Measurements from ENCODE around the gene MYOZ3.

The MYOZ3 gene

DNA sequence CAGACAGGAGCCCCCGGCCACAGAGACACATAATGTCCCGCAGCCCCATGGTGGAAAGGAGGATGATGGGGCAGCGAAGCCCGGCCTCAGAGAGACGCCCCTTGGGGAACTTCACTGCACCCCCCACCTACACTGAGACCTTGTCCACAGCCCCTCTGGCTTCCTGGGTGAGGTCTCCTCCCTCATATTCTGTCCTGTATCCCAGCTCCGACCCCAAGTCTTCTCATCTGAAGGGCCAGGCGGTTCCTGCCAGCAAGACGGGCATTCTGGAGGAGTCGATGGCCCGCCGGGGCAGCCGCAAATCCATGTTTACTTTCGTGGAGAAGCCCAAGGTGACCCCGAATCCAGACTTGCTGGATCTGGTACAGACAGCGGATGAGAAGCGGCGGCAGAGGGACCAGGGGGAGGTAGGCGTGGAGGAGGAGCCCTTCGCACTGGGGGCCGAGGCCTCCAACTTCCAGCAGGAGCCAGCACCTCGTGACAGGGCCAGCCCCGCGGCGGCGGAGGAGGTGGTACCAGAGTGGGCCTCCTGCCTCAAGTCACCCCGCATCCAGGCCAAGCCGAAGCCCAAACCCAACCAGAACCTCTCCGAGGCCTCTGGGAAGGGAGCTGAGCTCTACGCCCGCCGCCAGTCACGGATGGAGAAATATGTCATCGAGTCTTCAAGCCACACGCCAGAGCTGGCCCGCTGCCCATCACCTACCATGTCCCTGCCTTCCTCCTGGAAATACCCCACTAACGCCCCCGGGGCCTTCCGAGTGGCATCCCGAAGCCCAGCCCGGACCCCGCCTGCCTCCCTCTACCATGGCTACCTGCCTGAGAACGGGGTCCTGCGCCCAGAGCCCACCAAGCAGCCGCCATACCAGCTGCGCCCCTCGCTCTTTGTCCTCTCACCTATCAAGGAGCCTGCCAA, 11.7 kb upstream of the MYOZ3 start (continued):
- TF ChIP-seq, protein P1, sequence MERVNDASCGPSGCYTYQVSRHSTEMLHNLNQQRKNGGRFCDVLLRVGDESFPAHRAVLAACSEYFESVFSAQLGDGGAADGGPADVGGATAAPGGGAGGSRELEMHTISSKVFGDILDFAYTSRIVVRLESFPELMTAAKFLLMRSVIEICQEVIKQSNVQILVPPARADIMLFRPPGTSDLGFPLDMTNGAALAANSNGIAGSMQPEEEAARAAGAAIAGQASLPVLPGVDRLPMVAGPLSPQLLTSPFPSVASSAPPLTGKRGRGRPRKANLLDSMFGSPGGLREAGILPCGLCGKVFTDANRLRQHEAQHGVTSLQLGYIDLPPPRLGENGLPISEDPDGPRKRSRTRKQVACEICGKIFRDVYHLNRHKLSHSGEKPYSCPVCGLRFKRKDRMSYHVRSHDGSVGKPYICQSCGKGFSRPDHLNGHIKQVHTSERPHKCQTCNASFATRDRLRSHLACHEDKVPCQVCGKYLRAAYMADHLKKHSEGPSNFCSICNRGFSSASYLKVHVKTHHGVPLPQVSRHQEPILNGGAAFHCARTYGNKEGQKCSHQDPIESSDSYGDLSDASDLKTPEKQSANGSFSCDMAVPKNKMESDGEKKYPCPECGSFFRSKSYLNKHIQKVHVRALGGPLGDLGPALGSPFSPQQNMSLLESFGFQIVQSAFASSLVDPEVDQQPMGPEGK (CRISPR knock-in tag; IDR thresholded peaks at IDR 0.05; ENCODE audit: borderline replicate concordance): no peak
- TF ChIP-seq ESRRG (CRISPR knock-in tag; IDR thresholded peaks at IDR 0.05): no peak
- no peak for TF ChIP-seq ZNF565 (CRISPR knock-in tag; conservative IDR thresholded peaks at IDR 0.05; ENCODE audit: low read depth)
- TF ChIP-seq ZNF70 (CRISPR knock-in tag; IDR thresholded peaks at IDR 0.05): no peak

DNA sequence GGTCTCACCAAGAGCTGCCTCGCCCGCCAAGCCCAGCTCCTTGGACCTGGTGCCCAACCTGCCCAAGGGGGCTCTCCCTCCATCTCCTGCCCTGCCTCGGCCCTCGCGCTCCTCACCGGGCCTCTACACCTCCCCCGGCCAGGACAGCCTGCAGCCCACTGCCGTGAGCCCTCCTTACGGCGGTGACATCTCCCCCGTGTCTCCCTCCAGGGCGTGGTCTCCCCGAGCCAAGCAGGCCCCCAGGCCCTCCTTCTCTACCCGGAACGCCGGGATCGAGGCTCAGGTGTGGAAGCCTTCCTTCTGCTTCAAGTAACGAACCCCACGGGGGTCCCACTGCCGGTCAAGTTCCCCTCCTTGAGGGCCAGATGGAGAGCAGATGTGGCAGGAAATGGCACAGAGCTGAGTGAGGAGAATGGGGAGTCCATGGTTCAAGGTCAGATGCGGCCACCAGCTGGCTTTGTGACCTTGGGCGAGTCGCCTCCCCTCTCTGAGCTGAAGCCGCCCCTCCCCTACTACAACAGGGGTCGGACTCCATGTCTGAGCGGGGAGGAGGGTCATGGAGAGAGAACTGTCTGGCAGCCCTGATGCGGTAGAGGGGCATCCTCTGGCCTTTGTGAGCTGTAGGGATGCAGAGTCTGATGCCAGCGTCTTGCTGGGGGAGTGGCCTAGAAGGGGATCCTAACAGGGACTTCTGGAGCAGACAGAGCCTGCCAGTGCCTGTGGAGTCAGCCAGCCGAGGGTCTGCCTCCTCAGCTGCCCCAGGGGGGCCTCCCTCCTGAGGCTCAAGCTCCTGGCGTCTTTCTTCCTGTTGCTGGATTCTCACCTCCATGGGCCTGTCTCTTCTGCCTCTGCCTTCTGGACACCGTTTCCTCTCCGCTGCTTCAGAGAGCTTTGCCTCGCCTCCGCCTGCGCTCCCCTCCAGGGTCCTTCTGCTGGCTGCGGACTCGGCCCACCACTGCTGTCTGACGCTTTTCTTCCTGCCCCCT, 10.7 kb upstream of the MYOZ3 start:
- TF ChIP-seq OSR1 (CRISPR knock-in tag; IDR thresholded peaks at IDR 0.05) (no peak), ZNF8 (CRISPR knock-in tag; IDR thresholded peaks at IDR 0.05) (no peak), RARB (CRISPR knock-in tag; IDR thresholded peaks at IDR 0.05) (no peak), PPARA (CRISPR knock-in tag; IDR thresholded peaks at IDR 0.05; ENCODE audit: borderline replicate concordance) (no peak), ZC3H10 (CRISPR knock-in tag; IDR thresholded peaks at IDR 0.05) (no peak), ZFP30 (CRISPR knock-in tag; IDR thresholded peaks at IDR 0.05) (no peak), ESRRG (CRISPR knock-in tag; IDR thresholded peaks at IDR 0.05) (no peak), BACH2 (CRISPR knock-in tag; IDR thresholded peaks at IDR 0.05; ENCODE audit: borderline replicate concordance) (no peak), CSDC2 (CRISPR knock-in tag; IDR thresholded peaks at IDR 0.05) (no peak), ARNTL (CRISPR knock-in tag; IDR thresholded peaks at IDR 0.05; ENCODE audit: borderline replicate concordance, low read depth) (no peak), ZNF70 (CRISPR knock-in tag; IDR thresholded peaks at IDR 0.05) (no peak), ZNF565 (CRISPR knock-in tag; conservative IDR thresholded peaks at IDR 0.05; ENCODE audit: low read depth) (no peak)
- TF ChIP-seq, protein P2, sequence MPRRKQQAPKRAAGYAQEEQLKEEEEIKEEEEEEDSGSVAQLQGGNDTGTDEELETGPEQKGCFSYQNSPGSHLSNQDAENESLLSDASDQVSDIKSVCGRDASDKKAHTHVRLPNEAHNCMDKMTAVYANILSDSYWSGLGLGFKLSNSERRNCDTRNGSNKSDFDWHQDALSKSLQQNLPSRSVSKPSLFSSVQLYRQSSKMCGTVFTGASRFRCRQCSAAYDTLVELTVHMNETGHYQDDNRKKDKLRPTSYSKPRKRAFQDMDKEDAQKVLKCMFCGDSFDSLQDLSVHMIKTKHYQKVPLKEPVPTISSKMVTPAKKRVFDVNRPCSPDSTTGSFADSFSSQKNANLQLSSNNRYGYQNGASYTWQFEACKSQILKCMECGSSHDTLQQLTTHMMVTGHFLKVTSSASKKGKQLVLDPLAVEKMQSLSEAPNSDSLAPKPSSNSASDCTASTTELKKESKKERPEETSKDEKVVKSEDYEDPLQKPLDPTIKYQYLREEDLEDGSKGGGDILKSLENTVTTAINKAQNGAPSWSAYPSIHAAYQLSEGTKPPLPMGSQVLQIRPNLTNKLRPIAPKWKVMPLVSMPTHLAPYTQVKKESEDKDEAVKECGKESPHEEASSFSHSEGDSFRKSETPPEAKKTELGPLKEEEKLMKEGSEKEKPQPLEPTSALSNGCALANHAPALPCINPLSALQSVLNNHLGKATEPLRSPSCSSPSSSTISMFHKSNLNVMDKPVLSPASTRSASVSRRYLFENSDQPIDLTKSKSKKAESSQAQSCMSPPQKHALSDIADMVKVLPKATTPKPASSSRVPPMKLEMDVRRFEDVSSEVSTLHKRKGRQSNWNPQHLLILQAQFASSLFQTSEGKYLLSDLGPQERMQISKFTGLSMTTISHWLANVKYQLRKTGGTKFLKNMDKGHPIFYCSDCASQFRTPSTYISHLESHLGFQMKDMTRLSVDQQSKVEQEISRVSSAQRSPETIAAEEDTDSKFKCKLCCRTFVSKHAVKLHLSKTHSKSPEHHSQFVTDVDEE (CRISPR knock-in tag; IDR thresholded peaks at IDR 0.05): no peak
- TF ChIP-seq, protein P3, sequence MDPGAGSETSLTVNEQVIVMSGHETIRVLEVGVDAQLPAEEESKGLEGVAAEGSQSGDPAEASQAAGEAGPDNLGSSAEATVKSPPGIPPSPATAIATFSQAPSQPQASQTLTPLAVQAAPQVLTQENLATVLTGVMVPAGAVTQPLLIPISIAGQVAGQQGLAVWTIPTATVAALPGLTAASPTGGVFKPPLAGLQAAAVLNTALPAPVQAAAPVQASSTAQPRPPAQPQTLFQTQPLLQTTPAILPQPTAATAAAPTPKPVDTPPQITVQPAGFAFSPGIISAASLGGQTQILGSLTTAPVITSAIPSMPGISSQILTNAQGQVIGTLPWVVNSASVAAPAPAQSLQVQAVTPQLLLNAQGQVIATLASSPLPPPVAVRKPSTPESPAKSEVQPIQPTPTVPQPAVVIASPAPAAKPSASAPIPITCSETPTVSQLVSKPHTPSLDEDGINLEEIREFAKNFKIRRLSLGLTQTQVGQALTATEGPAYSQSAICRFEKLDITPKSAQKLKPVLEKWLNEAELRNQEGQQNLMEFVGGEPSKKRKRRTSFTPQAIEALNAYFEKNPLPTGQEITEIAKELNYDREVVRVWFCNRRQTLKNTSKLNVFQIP (CRISPR knock-in tag; IDR thresholded peaks at IDR 0.05; ENCODE audit: borderline replicate concordance, low read depth): no peak
- TF ChIP-seq, protein P4, sequence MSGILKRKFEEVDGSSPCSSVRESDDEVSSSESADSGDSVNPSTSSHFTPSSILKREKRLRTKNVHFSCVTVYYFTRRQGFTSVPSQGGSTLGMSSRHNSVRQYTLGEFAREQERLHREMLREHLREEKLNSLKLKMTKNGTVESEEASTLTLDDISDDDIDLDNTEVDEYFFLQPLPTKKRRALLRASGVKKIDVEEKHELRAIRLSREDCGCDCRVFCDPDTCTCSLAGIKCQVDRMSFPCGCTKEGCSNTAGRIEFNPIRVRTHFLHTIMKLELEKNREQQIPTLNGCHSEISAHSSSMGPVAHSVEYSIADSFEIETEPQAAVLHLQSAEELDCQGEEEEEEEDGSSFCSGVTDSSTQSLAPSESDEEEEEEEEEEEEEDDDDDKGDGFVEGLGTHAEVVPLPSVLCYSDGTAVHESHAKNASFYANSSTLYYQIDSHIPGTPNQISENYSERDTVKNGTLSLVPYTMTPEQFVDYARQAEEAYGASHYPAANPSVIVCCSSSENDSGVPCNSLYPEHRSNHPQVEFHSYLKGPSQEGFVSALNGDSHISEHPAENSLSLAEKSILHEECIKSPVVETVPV (CRISPR knock-in tag; IDR thresholded peaks at IDR 0.05): no peak
- TF ChIP-seq, protein P5, sequence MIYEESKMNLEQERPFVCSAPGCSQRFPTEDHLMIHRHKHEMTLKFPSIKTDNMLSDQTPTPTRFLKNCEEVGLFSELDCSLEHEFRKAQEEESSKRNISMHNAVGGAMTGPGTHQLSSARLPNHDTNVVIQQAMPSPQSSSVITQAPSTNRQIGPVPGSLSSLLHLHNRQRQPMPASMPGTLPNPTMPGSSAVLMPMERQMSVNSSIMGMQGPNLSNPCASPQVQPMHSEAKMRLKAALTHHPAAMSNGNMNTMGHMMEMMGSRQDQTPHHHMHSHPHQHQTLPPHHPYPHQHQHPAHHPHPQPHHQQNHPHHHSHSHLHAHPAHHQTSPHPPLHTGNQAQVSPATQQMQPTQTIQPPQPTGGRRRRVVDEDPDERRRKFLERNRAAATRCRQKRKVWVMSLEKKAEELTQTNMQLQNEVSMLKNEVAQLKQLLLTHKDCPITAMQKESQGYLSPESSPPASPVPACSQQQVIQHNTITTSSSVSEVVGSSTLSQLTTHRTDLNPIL (CRISPR knock-in tag; IDR thresholded peaks at IDR 0.05; ENCODE audit: low read depth): no peak
- ATAC-seq: no peak

DNA sequence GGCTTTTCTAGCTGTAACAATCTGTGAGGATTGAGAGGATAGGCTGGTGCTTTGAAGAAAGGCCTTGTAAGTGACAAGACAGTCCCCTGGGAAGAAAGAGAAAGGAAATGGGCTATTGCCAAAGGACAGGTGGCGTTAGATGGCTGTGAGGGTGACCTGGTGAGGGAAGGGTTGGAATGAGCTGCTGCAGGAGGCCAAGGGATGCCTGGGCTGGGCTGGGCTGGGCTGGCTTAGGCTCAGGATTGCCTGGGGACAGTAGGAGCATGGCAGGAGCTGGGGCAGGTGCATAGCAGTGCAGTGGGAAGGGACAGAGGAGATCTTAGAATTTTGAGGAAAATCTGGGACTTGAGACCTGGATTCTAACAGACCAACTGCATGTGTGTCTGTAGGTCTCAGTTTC, 9.7 kb upstream of the MYOZ3 start:
- ATAC-seq: no peak
- no peak for TF ChIP-seq ZNF70 (CRISPR knock-in tag; IDR thresholded peaks at IDR 0.05)
- TF ChIP-seq ZNF8 (CRISPR knock-in tag; IDR thresholded peaks at IDR 0.05): no peak
- TF ChIP-seq BACH2 (CRISPR knock-in tag; IDR thresholded peaks at IDR 0.05; ENCODE audit: borderline replicate concordance): no peak
- TF ChIP-seq CSDC2 (CRISPR knock-in tag; IDR thresholded peaks at IDR 0.05): no peak
- TF ChIP-seq ZNF565 (CRISPR knock-in tag; conservative IDR thresholded peaks at IDR 0.05; ENCODE audit: low read depth): no peak
- no peak for TF ChIP-seq RARB (CRISPR knock-in tag; IDR thresholded peaks at IDR 0.05)
- no peak for TF ChIP-seq OSR1 (CRISPR knock-in tag; IDR thresholded peaks at IDR 0.05)
- TF ChIP-seq, protein P3 (CRISPR knock-in tag; IDR thresholded peaks at IDR 0.05; ENCODE audit: borderline replicate concordance, low read depth): no peak
- TF ChIP-seq, protein P5 (CRISPR knock-in tag; IDR thresholded peaks at IDR 0.05; ENCODE audit: low read depth): no peak

Measured in SK-N-SH treated with all-trans-retinoic acid at 6 μM for 48 hours (cell line).